ENCODE data around the gene TERT.

- TF ChIP-seq, protein P1, sequence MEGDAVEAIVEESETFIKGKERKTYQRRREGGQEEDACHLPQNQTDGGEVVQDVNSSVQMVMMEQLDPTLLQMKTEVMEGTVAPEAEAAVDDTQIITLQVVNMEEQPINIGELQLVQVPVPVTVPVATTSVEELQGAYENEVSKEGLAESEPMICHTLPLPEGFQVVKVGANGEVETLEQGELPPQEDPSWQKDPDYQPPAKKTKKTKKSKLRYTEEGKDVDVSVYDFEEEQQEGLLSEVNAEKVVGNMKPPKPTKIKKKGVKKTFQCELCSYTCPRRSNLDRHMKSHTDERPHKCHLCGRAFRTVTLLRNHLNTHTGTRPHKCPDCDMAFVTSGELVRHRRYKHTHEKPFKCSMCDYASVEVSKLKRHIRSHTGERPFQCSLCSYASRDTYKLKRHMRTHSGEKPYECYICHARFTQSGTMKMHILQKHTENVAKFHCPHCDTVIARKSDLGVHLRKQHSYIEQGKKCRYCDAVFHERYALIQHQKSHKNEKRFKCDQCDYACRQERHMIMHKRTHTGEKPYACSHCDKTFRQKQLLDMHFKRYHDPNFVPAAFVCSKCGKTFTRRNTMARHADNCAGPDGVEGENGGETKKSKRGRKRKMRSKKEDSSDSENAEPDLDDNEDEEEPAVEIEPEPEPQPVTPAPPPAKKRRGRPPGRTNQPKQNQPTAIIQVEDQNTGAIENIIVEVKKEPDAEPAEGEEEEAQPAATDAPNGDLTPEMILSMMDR (IDR thresholded peaks at IDR 0.05), result no peak
- no peak for TF ChIP-seq POLR2A (IDR thresholded peaks at IDR 0.05)
These were observed 42.1 kb upstream of the TERT start for GRCh38 chr5:1336749-1337488.
